Neutrophil (primary cell): ENCODE results near the gene AGTR1.
"Not testable (repeated sequence)": the region's sequence is repeated elsewhere in the genome, so short reads cannot be mapped to it uniquely, and the experiment has no call there.

Experiments
- H3K27ac ChIP-seq: fragments of 200-600 bp; sonication (generic); 2 replicates; pipeline ENCODE4 v1.5.1; 2016; ENCODE audit warnings: mild to moderate bottlenecking, moderate library complexity
- H3K27me3 ChIP-seq: fragments of 200-600 bp; sonication (generic); 2 replicates; pipeline ENCODE4 v1.6.0; 2016; ENCODE audit warnings: mild to moderate bottlenecking
- H3K36me3 ChIP-seq: fragments of 200-600 bp; sonication (generic); 2 replicates; pipeline ENCODE4 v1.5.1; 2017
- H3K4me1 ChIP-seq, 2 experiments: fragments of 200-600 bp in 1 of 2; sonication (generic) in 1 of 2; 1 replicate in 1 of 2; 2 replicates in 1 of 2; pipeline versions ENCODE4 v1.5.1 to v1.6.1; 2013 to 2016; ENCODE audit warnings: low read depth in 1 of 2, low read length in 1 of 2, mild to moderate bottlenecking in 1 of 2, moderate library complexity in 1 of 2; ENCODE audit not compliant: control insufficient read depth in 1 of 2, insufficient read depth in 1 of 2
- H3K4me3 ChIP-seq, 2 experiments: fragments of 200-600 bp in 1 of 2; sonication (generic) in 1 of 2; 1 replicate in 1 of 2; 2 replicates in 1 of 2; pipeline ENCODE4 v1.5.1; 2013 to 2016; ENCODE audit warnings: low read depth in 1 of 2, low read length in 1 of 2, mild to moderate bottlenecking in 1 of 2, moderate library complexity in 1 of 2
- H3K9me3 ChIP-seq: fragments of 200-600 bp; sonication (generic); 2 replicates; pipeline ENCODE4 v1.5.1; 2016
- CTCF ChIP-seq: fragments of 200-600 bp; sonication (generic); IDR thresholded peaks from 2 replicates; pipeline ENCODE4 v1.5.1; 2016; ENCODE audit warnings: antibody characterized with exemption

Gene AGTR1

DNA sequence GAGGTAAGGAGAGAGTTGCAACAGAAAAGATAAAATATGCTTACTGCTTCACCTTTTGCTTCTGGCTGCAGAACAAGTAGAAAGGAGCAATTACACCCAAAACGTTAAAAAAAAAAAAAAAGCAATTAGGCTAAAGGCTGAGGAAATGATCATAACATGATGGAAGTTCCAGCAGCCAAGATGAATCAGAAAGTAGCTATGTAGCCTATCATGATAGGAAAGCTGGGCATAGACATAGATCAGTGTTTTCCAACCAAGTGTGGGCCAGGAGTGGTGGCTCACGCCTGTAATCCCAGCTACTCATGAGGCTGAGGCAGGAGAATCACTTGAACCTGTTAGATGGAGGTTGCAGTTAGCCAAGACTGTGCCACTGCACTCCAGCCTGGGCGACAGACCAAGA is 52.6 kb downstream of the AGTR1 start:
- Histone ChIP-seq H3K27me3 (no peaks in the 10 kb centered on the region), H3K36me3 (no peaks in the 10 kb centered on the region), H3K4me3 (no peak overlapping the region), H3K9me3 (no peaks in the 10 kb centered on the region), H3K4me1 (peaks cover 2 to 19% of the 10 kb centered on the region in 2 experiments), H3K27ac (no peak overlapping the region)
- no peak for TF ChIP-seq CTCF

GRCh38 chr3:148751461-148751860 is 53.8 kb downstream of the AGTR1 start:
- no peaks in the 10 kb centered on the region for H3K36me3 ChIP-seq
- TF ChIP-seq CTCF: no peak
- H3K9me3 ChIP-seq: no peaks in the 10 kb centered on the region
- H3K4me1 ChIP-seq: peaks cover 14 to 30% of the 10 kb centered on the region in 2 experiments
- no peaks in the 10 kb centered on the region for H3K27me3 ChIP-seq
- no peak overlapping the region for H3K27ac ChIP-seq
- H3K4me3 ChIP-seq: no peak overlapping the region

- H3K27ac ChIP-seq, H3K36me3 ChIP-seq, H3K9me3 ChIP-seq: not testable (repeated sequence)
Measured at GRCh38 chr3:148753385-148753784, 55.7 kb downstream of the AGTR1 start.

DNA sequence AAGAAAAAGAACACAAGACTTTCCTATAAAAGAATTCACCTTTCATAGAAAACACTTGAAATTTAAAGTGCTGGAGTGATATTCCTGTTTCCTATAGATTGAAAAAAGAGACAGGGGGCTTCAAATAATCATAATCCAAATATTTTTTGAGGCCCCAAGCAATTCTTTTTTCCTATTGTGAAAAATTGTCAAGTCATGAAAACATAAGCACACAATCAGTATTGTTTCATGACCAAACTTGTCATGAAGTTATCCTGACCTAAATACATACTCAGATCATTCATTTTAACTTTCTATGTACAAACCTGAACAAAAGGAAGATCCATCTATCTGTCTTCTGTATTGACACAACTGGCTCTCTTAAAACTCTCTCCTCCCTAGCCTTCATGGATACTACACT is 57.9 kb downstream of the AGTR1 start:
- peaks cover 45 to 51% of the 10 kb centered on the region in 2 experiments for H3K4me1 ChIP-seq
- H3K27me3 ChIP-seq: no peaks in the 10 kb centered on the region
- TF ChIP-seq CTCF: no peak
- no peaks in the 10 kb centered on the region for H3K36me3 ChIP-seq
- no peaks in the 10 kb centered on the region for H3K9me3 ChIP-seq
- no peak overlapping the region for H3K4me3 ChIP-seq
- peak overlapping the region; percentile 72 for H3K27ac ChIP-seq

More at GRCh38 chr3:148753385-148753784, 55.7 kb downstream of the AGTR1 start:
- H3K4me3 ChIP-seq, H3K27me3 ChIP-seq: not testable (repeated sequence)
- peaks cover 33 to 40% of the 10 kb centered on the region in 2 experiments for H3K4me1 ChIP-seq

GRCh38 chr3:148756311-148756710 is 58.6 kb downstream of the AGTR1 start:
- no peak for TF ChIP-seq CTCF
- Histone ChIP-seq H3K36me3 (no peaks in the 10 kb centered on the region), H3K9me3 (no peaks in the 10 kb centered on the region), H3K4me1 (peaks cover 45 to 51% of the 10 kb centered on the region in 2 experiments), H3K27ac (peak overlapping the region; percentile 72), H3K27me3 (no peaks in the 10 kb centered on the region), H3K4me3 (no peak overlapping the region)

DNA sequence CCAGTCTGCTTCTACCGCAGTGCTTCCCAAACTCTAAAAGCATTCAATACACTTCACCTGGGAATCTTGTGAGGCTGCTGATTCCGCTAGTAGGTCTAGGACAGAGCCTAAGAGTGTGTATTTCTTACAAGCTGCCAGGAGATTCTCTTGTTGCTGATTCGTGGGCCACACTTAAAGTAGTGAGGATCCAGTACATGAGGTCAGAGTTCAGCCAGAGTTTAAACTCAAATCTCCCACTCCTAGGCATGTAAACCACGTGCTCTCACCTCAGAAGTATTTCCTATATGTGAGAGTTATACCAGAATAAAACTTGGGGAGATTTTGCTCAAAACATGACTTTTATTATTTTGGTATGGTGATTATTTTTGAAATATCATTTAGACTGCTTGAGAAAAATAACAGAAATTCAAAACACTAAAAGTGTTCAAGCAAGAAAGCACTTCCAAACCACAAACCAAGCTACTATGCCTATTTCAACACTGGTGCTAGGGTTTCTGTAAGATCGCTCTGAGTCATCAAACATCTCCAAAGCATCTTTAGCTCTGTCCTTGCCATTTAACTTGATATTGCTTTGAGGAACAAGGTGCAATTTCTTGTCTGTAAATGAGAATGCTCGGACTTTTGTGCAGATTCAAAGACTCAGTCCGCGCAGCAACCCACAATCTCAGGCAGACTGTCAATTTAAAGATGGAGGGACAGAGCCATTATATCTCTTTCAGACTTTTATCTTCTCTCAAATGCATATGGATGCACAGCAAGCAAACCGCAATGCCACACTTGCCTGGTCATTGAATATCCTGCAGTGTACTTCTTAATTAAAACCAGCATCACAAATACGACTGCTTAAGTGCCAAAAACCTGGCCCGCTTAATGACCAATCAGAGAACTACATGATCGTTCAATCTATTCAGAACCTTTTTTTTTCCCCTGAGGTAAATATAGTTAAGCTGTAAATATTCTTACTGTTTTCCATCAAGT is 59.8 kb downstream of the AGTR1 start:
- Histone ChIP-seq H3K4me1 (peaks cover 45 to 51% of the 10 kb centered on the region in 2 experiments), H3K4me3 (peak overlapping the region in 1 of 2 experiments; percentile 5), H3K27ac (peak overlapping the region; percentile 72), H3K36me3 (no peaks in the 10 kb centered on the region), H3K9me3 (no peaks in the 10 kb centered on the region), H3K27me3 (no peaks in the 10 kb centered on the region)
- TF ChIP-seq CTCF: no peak
